Measurements from ENCODE around the gene ANO1.

GRCh38 chr11:70119502-70119901 lies 41.4 kb downstream of the ANO1 start:
- TF ChIP-seq CTCF (IDR thresholded peaks at IDR 0.05; ENCODE audit: low read depth, low read length, poor library complexity, severe bottlenecking) (no peak), EZH2phosphoT487 (IDR thresholded peaks at IDR 0.05; ENCODE audit: borderline replicate concordance, low read length) (no peak)
